GM18520 (cell line): ENCODE results near the gene TMEM225B.
"Not testable (repeated sequence)": the region's sequence is repeated elsewhere in the genome, so short reads cannot be mapped to it uniquely, and the experiment has no call there.

ENCODE experiments used
- ATAC-seq: cut with Tn5 transposase; IDR thresholded peaks from one replicate; pipeline ENCODE4 v1.9.1; 2021; ENCODE audit not compliant: unreplicated experiment

Gene TMEM225B

GRCh38 chr7:99653754-99654153, 55.7 kb downstream of the TMEM225B start:
- no peak for ATAC-seq

- not testable (repeated sequence) for ATAC-seq
Measured at GRCh38 chr7:99654626-99655025, 56.6 kb downstream of the TMEM225B start.

- not testable (repeated sequence) for ATAC-seq
Measured at GRCh38 chr7:99657879-99658278, 59.8 kb downstream of the TMEM225B start.
